K562 (cell line): Measurements from ENCODE around the gene KPNA4. TPM values are rescaled to one million over a fixed set of nuclear protein-coding genes. Genes with fewer than 3 reads are reported as not detected.

Experiments used
- ATAC-seq: fragments of 200-7000 bp; cut with Tn5 transposase; 3 replicates; pipeline ENCODE4 v1.9.1; 2020; ENCODE audit warnings: moderate library complexity
- BruUV-seq: library from RNA; stranded (reverse); fragments of 400-500 nt; replicated peaks from 2 replicates; lab custom pipeline; 2021; lab: Mats Ljungman, UMichigan
- CTCF ChIA-PET: fragments of 300-600 bp; formaldehyde crosslinking; extraction: SDS; loops from one replicate; lab custom pipeline; 2021; ENCODE audit warnings: low intra/inter-chr PET ratio; lab: Yijun Ruan, JAX
- POLR2A ChIA-PET: fragments of 300-600, 350-650 bp; sonication (Branson Sonifier 250); formaldehyde crosslinking; extraction: SDS; loops from one replicate; lab custom pipeline; 2021; ENCODE audit warnings: antibody characterized with exemption, inconsistent platforms; lab: Yijun Ruan, JAX
- DNase-seq, 4 experiments: peaks; one replicate each; pipeline versions ENCODE4 v3.0.0 to v3.0.0-alpha.2; 2011 to 2018; ENCODE audit warnings: low spot score in 3 of 4, mixed read lengths in 3 of 4; ENCODE audit errors: extremely low read depth in 1 of 4
- FAIRE-seq: peaks from 2 replicates; lab custom pipeline; 2011; peaks lifted over from hg19 to GRCh38; lab: Jason Lieb, UNC
- H2AFZ ChIP-seq: 2 replicates; pipeline ENCODE4 v1.6.0; 2011; ENCODE audit warnings: low read depth, low read length, control low read depth, inconsistent platforms
- H3K27ac ChIP-seq: fragments of 200-600 bp; 3 replicates; pipeline ENCODE4 v1.8.0; 2011; ENCODE audit warnings: low read depth, mild to moderate bottlenecking, control low read depth, inconsistent platforms, low read length, moderate library complexity, mixed read lengths; ENCODE audit errors: extremely low read depth
- H3K27me3 ChIP-seq, 2 experiments: fragments of 300-600 bp in 1 of 2; 2 replicates in 1 of 2; 3 replicates in 1 of 2; pipeline versions ENCODE4 v1.6.0 to v1.8.0; 2011; ENCODE audit warnings: inconsistent platforms in 2 of 2, low read length in 2 of 2, mild to moderate bottlenecking in 1 of 2, mixed read lengths in 1 of 2, moderate library complexity in 1 of 2; ENCODE audit not compliant: control insufficient read depth in 2 of 2, insufficient read depth in 2 of 2
- H3K36me3 ChIP-seq: fragments of 300-600 bp; 3 replicates; pipeline ENCODE4 v1.8.0; 2011; ENCODE audit warnings: mild to moderate bottlenecking, low read length, inconsistent platforms; ENCODE audit not compliant: control insufficient read depth, insufficient read depth
- H3K4me1 ChIP-seq, 2 experiments: fragments of 200-600 bp in 1 of 2; replicated peaks in 1 of 2; 2 replicates in 1 of 2; 3 replicates in 1 of 2; pipeline versions ENCODE4 v1.5.1 to v1.8.0; 2011; ENCODE audit warnings: inconsistent platforms in 2 of 2, low read length in 2 of 2, mild to moderate bottlenecking in 1 of 2, mixed read lengths in 1 of 2, moderate library complexity in 1 of 2; ENCODE audit not compliant: control insufficient read depth in 2 of 2, insufficient read depth in 2 of 2
- H3K4me2 ChIP-seq: 2 replicates; pipeline ENCODE4 v1.6.1; 2011; ENCODE audit warnings: low read length, control low read depth, inconsistent platforms, mixed read lengths; ENCODE audit not compliant: insufficient read depth
- H3K4me3 ChIP-seq: fragments of 200-600 bp; sonication (generic), shearing (Covaris generic); 2 replicates; pipeline ENCODE4 v1.5.1; 2016; ENCODE audit warnings: control low read depth, inconsistent platforms
- H3K79me2 ChIP-seq: fragments of 200-600 bp; 3 replicates; pipeline ENCODE4 v1.8.0; 2011; ENCODE audit warnings: low read length, inconsistent platforms; ENCODE audit not compliant: control insufficient read depth, insufficient read depth
- H3K9ac ChIP-seq, 2 experiments: 2 replicates each; pipeline versions ENCODE4 v1.6.0 to v1.6.1; 2011; ENCODE audit warnings: low read depth in 2 of 2, low read length in 2 of 2, control low read depth in 1 of 2, inconsistent platforms in 1 of 2, mild to moderate bottlenecking in 1 of 2, mixed read lengths in 1 of 2; ENCODE audit not compliant: insufficient read depth in 1 of 2
- H3K9me1 ChIP-seq: one replicate; pipeline ENCODE4 v1.6.0; 2011; ENCODE audit warnings: inconsistent platforms, mild to moderate bottlenecking, low read length, moderate library complexity; ENCODE audit not compliant: control insufficient read depth, insufficient read depth
- H3K9me3 ChIP-seq: replicated peaks from 2 replicates; pipeline ENCODE4 v1.5.1; 2011; ENCODE audit warnings: low read depth, low read length, inconsistent platforms; ENCODE audit not compliant: control insufficient read depth, insufficient read depth
- H4K20me1 ChIP-seq: replicated peaks from 2 replicates; pipeline ENCODE4 v1.6.1; 2011; ENCODE audit warnings: low read length, inconsistent platforms, mixed read lengths; ENCODE audit not compliant: control insufficient read depth, insufficient read depth
- ETV5 ChIP-seq: sonication (generic); formaldehyde crosslinking; IDR thresholded peaks from 2 replicates; pipeline ENCODE4 v1.4.0; 2020; ENCODE audit warnings: low read depth, mild to moderate bottlenecking, missing genetic modification reagents
- whole genome bisulfite sequencing: fragments of 100-300 bp; shearing (Covaris generic); methylation state at CpG from one replicate; pipeline ENCODE4 v1.1.6; 2016; ENCODE audit warnings: low coverage, mixed read lengths; ENCODE audit not compliant: insufficient coverage; ENCODE audit errors: missing lambda C conversion rate; 5-methylcytosine and 5-hydroxymethylcytosine counted together
- in situ Hi-C: fragments of 300-500 bp; cut with MboI; formaldehyde crosslinking; loops from 4 replicates; pipeline ENCODE4 v1.15.0; 2018; ENCODE audit warnings: inconsistent platforms, mixed read lengths
- intact Hi-C: fragments of 100-400 bp; cut with micrococcal nuclease; formaldehyde crosslinking; loops from 2 replicates; pipeline ENCODE4 v1.14.2; 2022
- polyA plus RNA-seq, 8 experiments: library from polyadenylated mRNA; depleted of rRNA in 4 of 8; stranded (reverse) in 5 of 8; unstranded in 3 of 8; fragments of >200 nt; fragmentation: Nextera tagmentation in 2 of 8; fragmentation: Illumina TruSeq in 1 of 8; extraction: Ambion mirVana in 2 of 8; extraction: Trizol in 1 of 8; gene quantifications; 2 replicates each; pipeline versions ENCODE4 v1.2.1 to v1.2.3, GENCODE V29; 2011 to 2014; ENCODE audit warnings: inconsistent platforms in 1 of 8, missing spikeins in 1 of 8
- total RNA-seq, 7 experiments: library from RNA; depleted of rRNA in 6 of 7; stranded (reverse); fragments of >200 nt in 6 of 7; fragmentation: Illumina TruSeq in 2 of 7; extraction: Trizol in 2 of 7; gene quantifications; 2 replicates each; pipeline versions ENCODE4 v1.2.1 to v1.2.3, GENCODE V29; 2011 to 2021; ENCODE audit warnings: low replicate concordance in 1 of 7
- TF ChIP-seq, protein P1 (sequence below): sonication (generic); formaldehyde crosslinking; IDR thresholded peaks from 2 replicates; pipeline ENCODE4 v1.8.0; 2023; ENCODE audit warnings: mild to moderate bottlenecking, missing genetic modification reagents

The KPNA4 gene
- total and polyA plus RNA-seq, 9 of the 15 experiments (the other 6 are each of a cell fraction or from before 2014, with no cell fraction given), result 13.9 to 66.6 (median 34.5) TPM

DNA sequence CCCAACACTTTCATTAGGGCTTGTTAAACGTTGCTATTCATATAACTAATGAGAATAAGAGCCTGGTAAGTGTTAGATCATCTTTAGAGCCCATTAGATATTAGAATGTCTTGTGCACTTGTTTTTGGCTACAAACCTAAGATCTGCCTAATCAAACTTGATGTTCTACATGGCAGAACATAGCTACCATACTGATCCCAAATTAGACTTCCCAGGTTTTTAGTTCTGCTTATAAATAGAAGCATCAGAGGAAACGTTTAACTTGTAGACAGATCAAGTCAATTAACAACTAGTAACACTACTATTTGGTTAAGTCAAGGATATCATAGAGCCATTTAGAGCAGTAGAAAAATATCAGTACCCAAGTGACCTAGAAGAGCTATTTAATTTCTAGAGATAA, 11.7 kb upstream of the KPNA4 start:
- Histone ChIP-seq H3K9me3 (no peaks in the 10 kb centered on the region; the same call in 1 of the 2 replicates), H3K36me3 (no peaks in the 10 kb centered on the region), H4K20me1 (no peaks in the 10 kb centered on the region), H3K4me2 (no peak overlapping the region), H3K4me3 (no peak overlapping the region), H3K9me1 (no peaks in the 10 kb centered on the region), H3K27ac (no peak overlapping the region), H3K4me1 (no peaks in the 10 kb centered on the region), H3K9ac (no peak overlapping the region), H3K27me3 (no peaks in the 10 kb centered on the region; a peak in 1 of 5 replicates), H2AFZ (no peak overlapping the region), H3K79me2 (no peaks in the 10 kb centered on the region)
- intact Hi-C loops (loop anchor here (5.0 kb wide), 1 partner anchor 130 kb away; no protein-coding TSS in a partner anchor), in situ Hi-C loops (no loop called here)
- TF ChIP-seq ETV5 (CRISPR knock-in tag), result no peak
- BruUV-seq, result no TSS peak
- 0% methylated on average over 2 of the region's 2 CpGs for WGBS
- DNase-seq, result no peak
- POLR2A ChIA-PET, result no interaction called here
- FAIRE-seq, result no peak
- CTCF ChIA-PET, result no interaction called here
- ATAC-seq, result no peak

DNA sequence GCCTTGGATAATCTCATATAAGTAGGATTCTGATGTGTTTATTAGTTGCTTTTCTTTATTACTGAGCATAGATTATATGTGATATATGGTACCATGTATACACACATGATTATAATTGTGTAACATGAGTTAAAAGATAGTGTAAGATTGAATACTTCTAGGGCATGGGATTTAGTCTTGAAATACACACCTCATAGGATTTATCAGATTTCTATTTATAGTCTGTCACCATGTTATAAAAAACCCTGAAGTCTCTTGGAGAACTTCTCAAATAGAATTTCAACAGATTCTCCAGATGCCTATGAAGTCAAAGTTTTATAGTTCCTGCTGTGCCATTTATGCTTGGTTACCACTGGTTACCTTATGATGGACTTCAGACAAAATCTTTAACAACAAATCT, 11.2 kb upstream of the KPNA4 start:
- Histone ChIP-seq H3K27ac (no peak overlapping the region), H3K4me2 (no peak overlapping the region), H3K27me3 (no peaks in the 10 kb centered on the region; a peak in 1 of 5 replicates), H4K20me1 (no peaks in the 10 kb centered on the region), H3K9ac (no peak overlapping the region), H3K4me3 (no peak overlapping the region), H3K9me1 (no peaks in the 10 kb centered on the region), H3K36me3 (no peaks in the 10 kb centered on the region)
- DNase-seq, result no peak
- POLR2A ChIA-PET, result no interaction called here
- in situ Hi-C loops (no loop called here), intact Hi-C loops (loop anchor here (5.0 kb wide), 1 partner anchor 131 kb away; no protein-coding TSS in a partner anchor)
- FAIRE-seq, result no peak
- CTCF ChIA-PET, result no interaction called here
- no peak for ATAC-seq
- BruUV-seq, result no TSS peak
- TF ChIP-seq, protein P1, sequence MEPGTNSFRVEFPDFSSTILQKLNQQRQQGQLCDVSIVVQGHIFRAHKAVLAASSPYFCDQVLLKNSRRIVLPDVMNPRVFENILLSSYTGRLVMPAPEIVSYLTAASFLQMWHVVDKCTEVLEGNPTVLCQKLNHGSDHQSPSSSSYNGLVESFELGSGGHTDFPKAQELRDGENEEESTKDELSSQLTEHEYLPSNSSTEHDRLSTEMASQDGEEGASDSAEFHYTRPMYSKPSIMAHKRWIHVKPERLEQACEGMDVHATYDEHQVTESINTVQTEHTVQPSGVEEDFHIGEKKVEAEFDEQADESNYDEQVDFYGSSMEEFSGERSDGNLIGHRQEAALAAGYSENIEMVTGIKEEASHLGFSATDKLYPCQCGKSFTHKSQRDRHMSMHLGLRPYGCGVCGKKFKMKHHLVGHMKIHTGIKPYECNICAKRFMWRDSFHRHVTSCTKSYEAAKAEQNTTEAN, result no peak
- TF ChIP-seq, all 486 proteins: peak for 0
- Histone ChIP-seq H3K79me2 (no peaks in the 10 kb centered on the region), H2AFZ (no peak overlapping the region), H3K9me3 (no peaks in the 10 kb centered on the region; the same call in 1 of the 2 replicates), H3K4me1 (no peaks in the 10 kb centered on the region)
